ENCODE results near the gene KCNMA1.

Gene KCNMA1

GRCh38 chr10:76858721-76859120, 778.9 kb downstream of the KCNMA1 start:
- DNase-seq = no peak

- DNase-seq = no peak
Observed at GRCh38 chr10:76840802-76841201, 796.8 kb downstream of the KCNMA1 start.

GRCh38 chr10:76839276-76839675, 798.3 kb downstream of the KCNMA1 start:
- no peak for DNase-seq

GRCh38 chr10:76830218-76830617, 807.4 kb downstream of the KCNMA1 start:
- no peak for DNase-seq

GRCh38 chr10:76829724-76830123, 807.9 kb downstream of the KCNMA1 start:
- no peak for DNase-seq

Measured in NCI-H1092 treated with DMSO at 0.1 percent for 48 hours (cell line).